IMR-90 (cell line): ENCODE results near the gene NUTM1. TPM values are rescaled to one million over a fixed set of nuclear protein-coding genes. Genes with fewer than 3 reads are reported as not detected.
A peak's percentile ranks its signal among the peaks of the same experiment; 100 is the strongest.

Experiments used
- ATAC-seq: fragments of 200-7000 bp; cut with Tn5 transposase; 2 replicates; pipeline ENCODE4 v1.9.1; 2020; ENCODE audit warnings: low read depth, mild to moderate bottlenecking, moderate library complexity
- BruUV-seq: library from RNA; stranded (reverse); fragments of 400-500 nt; replicated peaks from 2 replicates; lab custom pipeline; 2021; lab: Mats Ljungman, UMichigan
- CTCF ChIA-PET: fragments of 300-600 bp; formaldehyde crosslinking; extraction: SDS; loops from one replicate; lab custom pipeline; 2021; ENCODE audit warnings: antibody characterized with exemption; lab: Yijun Ruan, JAX
- POLR2A ChIA-PET: fragments of 300-600 bp; sonication (Branson Sonifier 250); formaldehyde crosslinking; loops from one replicate; lab custom pipeline; 2022; ENCODE audit warnings: antibody characterized with exemption; ENCODE audit not compliant: unreplicated experiment; lab: Charles Lee
- DNase-seq: peaks from one replicate; pipeline ENCODE4 v3.0.0; 2013
- H2AFZ ChIP-seq: replicated peaks from 2 replicates; pipeline ENCODE3; 2013; ENCODE audit warnings: low read length, mild to moderate bottlenecking; ENCODE audit not compliant: poor library complexity
- H2AK5ac ChIP-seq: 2 replicates; pipeline ENCODE4 v1.6.1; 2013; ENCODE audit warnings: low read depth, low read length, inconsistent platforms
- H2AK9ac ChIP-seq: replicated peaks from 2 replicates; pipeline ENCODE3; 2013; ENCODE audit warnings: mild to moderate bottlenecking, low read depth, low read length, moderate library complexity; ENCODE audit not compliant: poor library complexity
- H2BK120ac ChIP-seq: 2 replicates; pipeline ENCODE4 v1.6.1; 2013; ENCODE audit warnings: low read depth, low read length, inconsistent platforms
- H2BK15ac ChIP-seq: 3 replicates; pipeline ENCODE4 v1.6.1; 2013; ENCODE audit warnings: low read depth, low read length, inconsistent platforms
- H2BK20ac ChIP-seq: 2 replicates; pipeline ENCODE4 v1.6.1; 2013; ENCODE audit warnings: low read depth, mild to moderate bottlenecking, inconsistent platforms, low read length, moderate library complexity
- H2BK5ac ChIP-seq: 2 replicates; pipeline ENCODE4 v1.6.1; 2013; ENCODE audit warnings: mild to moderate bottlenecking, low read depth, low read length, inconsistent platforms; ENCODE audit not compliant: poor library complexity, severe bottlenecking
- H3K14ac ChIP-seq: replicated peaks from 2 replicates; pipeline ENCODE4 v1.6.1; 2013; ENCODE audit warnings: low read depth, low read length, inconsistent platforms
- H3K18ac ChIP-seq: 2 replicates; pipeline ENCODE4 v1.6.1; 2013; ENCODE audit warnings: low read depth, low read length, control low read depth
- H3K23ac ChIP-seq: 2 replicates; pipeline ENCODE4 v1.6.1; 2013; ENCODE audit warnings: low read depth, low read length, inconsistent platforms
- H3K27ac ChIP-seq: 2 replicates; pipeline ENCODE4 v1.5.1; 2013; ENCODE audit warnings: mild to moderate bottlenecking, control low read depth, low read length; ENCODE audit not compliant: insufficient read depth
- H3K27me3 ChIP-seq: 2 replicates; pipeline ENCODE4 v1.6.1; 2013; ENCODE audit warnings: low read length; ENCODE audit not compliant: control insufficient read depth, insufficient read depth
- H3K36me3 ChIP-seq: 2 replicates; pipeline ENCODE4 v1.6.1; 2013; ENCODE audit warnings: low read length, mixed read lengths; ENCODE audit not compliant: control insufficient read depth, insufficient read depth
- H3K4ac ChIP-seq: 2 replicates; pipeline ENCODE4 v1.6.1; 2013; ENCODE audit warnings: low read depth, low read length, inconsistent platforms
- H3K4me1 ChIP-seq: 2 replicates; pipeline ENCODE4 v1.6.1; 2013; ENCODE audit warnings: low read length, mixed read lengths; ENCODE audit not compliant: control insufficient read depth, insufficient read depth
- H3K4me2 ChIP-seq: 2 replicates; pipeline ENCODE4 v1.6.1; 2013; ENCODE audit warnings: low read depth, mild to moderate bottlenecking, control low read depth, low read length, moderate library complexity
- H3K4me3 ChIP-seq: 2 replicates; pipeline ENCODE4 v1.5.1; 2013; ENCODE audit warnings: low read depth, mild to moderate bottlenecking, control low read depth, low read length, moderate library complexity; ENCODE audit not compliant: insufficient read depth
- H3K56ac ChIP-seq: 2 replicates; pipeline ENCODE4 v1.6.1; 2013; ENCODE audit warnings: low read length, inconsistent platforms; ENCODE audit not compliant: insufficient read depth; ENCODE audit errors: extremely low read depth
- H3K79me1 ChIP-seq, 2 experiments: 2 replicates each; pipeline ENCODE4 v1.6.1; 2013; ENCODE audit warnings: low read length in 2 of 2, inconsistent platforms in 1 of 2, low read depth in 1 of 2
- H3K9ac ChIP-seq: 2 replicates; pipeline ENCODE4 v1.6.1; 2013; ENCODE audit warnings: low read depth, low read length, control low read depth
- H3K9me1 ChIP-seq: 2 replicates; pipeline ENCODE4 v1.6.1; 2013; ENCODE audit warnings: low read length, inconsistent platforms; ENCODE audit not compliant: insufficient read depth
- H3K9me3 ChIP-seq: 2 replicates; pipeline ENCODE4 v1.6.1; 2013; ENCODE audit warnings: low read length; ENCODE audit not compliant: control insufficient read depth, insufficient read depth
- H4K20me1 ChIP-seq: 2 replicates; pipeline ENCODE4 v1.6.1; 2013; ENCODE audit warnings: low read length, inconsistent platforms; ENCODE audit not compliant: insufficient read depth
- H4K5ac ChIP-seq: 2 replicates; pipeline ENCODE4 v1.6.1; 2013; ENCODE audit warnings: mild to moderate bottlenecking, low read depth, low read length, control low read depth
- H4K8ac ChIP-seq, 2 experiments: 2 replicates each; pipeline ENCODE4 v1.6.1; 2013; ENCODE audit warnings: low read depth in 2 of 2, low read length in 2 of 2, control low read depth in 1 of 2, inconsistent platforms in 1 of 2
- H4K91ac ChIP-seq: 2 replicates; pipeline ENCODE4 v1.6.1; 2013; ENCODE audit warnings: low read depth, low read length, inconsistent platforms; ENCODE audit not compliant: insufficient read depth
- BHLHE40 ChIP-seq: fragments of 150-350 bp; IDR thresholded peaks from 2 replicates; pipeline ENCODE4 v1.6.1; 2016; ENCODE audit warnings: mild to moderate bottlenecking, low read depth, low read length
- CEBPB ChIP-seq: IDR thresholded peaks from 2 replicates; pipeline ENCODE4 v1.6.1; 2012; ENCODE audit warnings: low read depth, low read length, improper control_type of control experiment
- CHD1 ChIP-seq: IDR thresholded peaks from 2 replicates; pipeline ENCODE4 v1.6.1; 2012; ENCODE audit warnings: low read depth, low read length, improper control_type of control experiment
- FOS ChIP-seq: fragments of 150-350 bp; IDR thresholded peaks from 2 replicates; pipeline ENCODE4 v1.6.1; 2016; ENCODE audit warnings: low read depth, low read length
- MAZ ChIP-seq: IDR thresholded peaks from 2 replicates; pipeline ENCODE4 v1.6.1; 2012; ENCODE audit warnings: low read depth, mild to moderate bottlenecking, low read length, improper control_type of control experiment, moderate library complexity, borderline replicate concordance
- NFE2L2 ChIP-seq: fragments of 150-350 bp; IDR thresholded peaks from 2 replicates; pipeline ENCODE4 v1.6.1; 2016; ENCODE audit warnings: low read depth, mild to moderate bottlenecking, low read length
- POLR2A ChIP-seq: IDR thresholded peaks from 2 replicates; pipeline ENCODE4 v1.6.1; 2012; ENCODE audit warnings: mild to moderate bottlenecking, low read depth, low read length
- RAD21 ChIP-seq: IDR thresholded peaks from 2 replicates; pipeline ENCODE4 v1.6.1; 2012; ENCODE audit warnings: low read length, improper control_type of control experiment
- RFX5 ChIP-seq: IDR thresholded peaks from 2 replicates; pipeline ENCODE4 v1.8.0; 2012; ENCODE audit warnings: low read depth, mild to moderate bottlenecking, low read length, moderate library complexity
- SMC3 ChIP-seq: fragments of 150-350 bp; IDR thresholded peaks from 2 replicates; pipeline ENCODE4 v1.6.1; 2016; ENCODE audit warnings: low read depth, mild to moderate bottlenecking, antibody characterized with exemption, low read length, moderate library complexity
- whole genome bisulfite sequencing, 2 experiments: methylation state at CpG; one replicate each; pipeline versions ENCODE4 v1.1.5 to v1.1.7; 2013; ENCODE audit warnings: missing lambda C conversion rate in 2 of 2; ENCODE audit not compliant: insufficient read length in 1 of 2; ENCODE audit errors: extremely low coverage in 2 of 2; 5-methylcytosine and 5-hydroxymethylcytosine counted together
- dilution Hi-C: fragments of 300-500 bp; cut with HindIII; formaldehyde crosslinking; loops from one replicate; pipeline ENCODE4 v1.14.3; 2018; ENCODE audit warnings: low sequenced_read_pairs; ENCODE audit not compliant: unreplicated experiment
- in situ Hi-C: fragments of 300-500 bp; cut with MboI; formaldehyde crosslinking; loops from 3 replicates; pipeline ENCODE4 v1.14.3; 2019; ENCODE audit warnings: low sequenced_read_pairs, inconsistent platforms, mixed read lengths
- intact Hi-C: fragments of 100-400 bp; cut with micrococcal nuclease; formaldehyde crosslinking; loops from 2 replicates; pipeline ENCODE4 v1.10.0; 2022
- polyA plus RNA-seq, 3 experiments: library from polyadenylated mRNA; depleted of rRNA; stranded (reverse); fragments of >200 nt; gene quantifications; 2 replicates each; pipeline ENCODE4 v1.2.3, GENCODE V29; 2012; ENCODE audit warnings: low replicate concordance in 1 of 3
- total RNA-seq: library from RNA; depleted of rRNA; stranded (reverse); fragments of >200 nt; gene quantifications from 2 replicates; pipeline ENCODE4 v1.2.3, GENCODE V29; 2012
- TF ChIP-seq, protein P1 (sequence below): fragments of 150-350 bp; IDR thresholded peaks from 2 replicates; pipeline ENCODE4 v1.6.1; 2017; ENCODE audit warnings: mild to moderate bottlenecking, antibody characterized with exemption, low read length, low read depth
- TF ChIP-seq, protein P2 (sequence below): fragments of 150-350 bp; IDR thresholded peaks from 2 replicates; pipeline ENCODE4 v1.6.1; 2016; ENCODE audit warnings: low read depth, mild to moderate bottlenecking, low read length, moderate library complexity, borderline replicate concordance
- TF ChIP-seq, protein P3 (sequence below): conservative IDR thresholded peaks from 2 replicates; pipeline ENCODE4 v1.5.1; 2012; ENCODE audit warnings: mild to moderate bottlenecking, low read depth, low read length, improper control_type of control experiment

The NUTM1 gene
- total and polyA plus RNA-seq, 2 of the 4 experiments (the other 2 are of a cell fraction) = not detected

DNA sequence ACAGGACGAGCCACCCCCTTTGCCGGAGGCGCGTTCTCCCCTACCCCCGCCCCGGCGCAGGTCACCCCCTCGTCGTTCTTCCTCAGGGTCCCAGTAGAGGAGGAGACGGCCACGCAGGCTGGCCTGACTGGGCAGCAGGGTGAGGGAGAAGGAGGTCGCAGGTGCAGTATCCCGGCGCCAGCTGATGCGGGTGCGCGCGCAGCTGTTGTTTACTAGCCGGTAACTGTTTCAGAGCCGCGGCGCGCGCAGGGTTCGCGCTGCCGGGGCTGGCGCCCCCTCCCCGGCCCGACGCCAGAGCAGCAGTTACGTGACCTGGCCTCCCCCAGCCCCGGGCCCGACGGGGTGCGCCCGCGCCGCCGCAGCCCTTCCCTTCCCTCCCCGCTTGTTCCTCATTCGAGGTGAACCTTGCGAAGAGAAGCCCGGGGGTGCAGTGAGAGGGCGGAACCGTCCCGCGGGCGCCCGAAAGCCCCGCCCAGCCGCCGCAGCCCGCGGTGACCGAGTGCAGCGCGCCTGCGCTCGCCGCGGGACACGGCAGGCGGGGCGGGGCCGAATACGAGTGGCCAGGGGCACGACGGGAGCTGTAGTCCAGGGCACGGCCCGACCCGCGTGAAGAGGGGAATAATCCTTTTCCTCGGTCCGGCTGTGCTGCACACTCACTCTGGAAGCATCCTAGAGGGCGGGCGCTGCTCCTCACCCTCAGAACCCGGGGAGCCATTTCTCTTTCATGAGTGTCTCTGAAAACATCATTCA lies 5.4 kb upstream of the NUTM1 start, which contains the start of gene SLC12A6:
Gene SLC12A6 (minus strand): TSS at position 225 of the 750 bp plus-strand sequence. CDS start 1,101 bp downstream, outside the sequence.
- in situ Hi-C loops (no loop called here), intact Hi-C loops (no loop called here)
- BruUV-seq = no TSS peak
- TF ChIP-seq SMC3 (no peak), FOS (peak; percentile 21; the same call in 1 of the 2 replicates), CEBPB (no peak), MAZ (peak; percentile 84), RAD21 (0 out of 2 replicates have a peak, but pooled peaks have one; percentile 13), NFE2L2 (no peak), POLR2A (no peak; the same call in 1 of the 2 replicates), BHLHE40 (no peak), CHD1 (no peak), RFX5 (no peak)
- TF ChIP-seq, protein P1, sequence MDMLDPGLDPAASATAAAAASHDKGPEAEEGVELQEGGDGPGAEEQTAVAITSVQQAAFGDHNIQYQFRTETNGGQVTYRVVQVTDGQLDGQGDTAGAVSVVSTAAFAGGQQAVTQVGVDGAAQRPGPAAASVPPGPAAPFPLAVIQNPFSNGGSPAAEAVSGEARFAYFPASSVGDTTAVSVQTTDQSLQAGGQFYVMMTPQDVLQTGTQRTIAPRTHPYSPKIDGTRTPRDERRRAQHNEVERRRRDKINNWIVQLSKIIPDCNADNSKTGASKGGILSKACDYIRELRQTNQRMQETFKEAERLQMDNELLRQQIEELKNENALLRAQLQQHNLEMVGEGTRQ = no peak
- TF ChIP-seq, protein P2, sequence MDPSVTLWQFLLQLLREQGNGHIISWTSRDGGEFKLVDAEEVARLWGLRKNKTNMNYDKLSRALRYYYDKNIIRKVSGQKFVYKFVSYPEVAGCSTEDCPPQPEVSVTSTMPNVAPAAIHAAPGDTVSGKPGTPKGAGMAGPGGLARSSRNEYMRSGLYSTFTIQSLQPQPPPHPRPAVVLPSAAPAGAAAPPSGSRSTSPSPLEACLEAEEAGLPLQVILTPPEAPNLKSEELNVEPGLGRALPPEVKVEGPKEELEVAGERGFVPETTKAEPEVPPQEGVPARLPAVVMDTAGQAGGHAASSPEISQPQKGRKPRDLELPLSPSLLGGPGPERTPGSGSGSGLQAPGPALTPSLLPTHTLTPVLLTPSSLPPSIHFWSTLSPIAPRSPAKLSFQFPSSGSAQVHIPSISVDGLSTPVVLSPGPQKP = no peak
- TF ChIP-seq, protein P3, sequence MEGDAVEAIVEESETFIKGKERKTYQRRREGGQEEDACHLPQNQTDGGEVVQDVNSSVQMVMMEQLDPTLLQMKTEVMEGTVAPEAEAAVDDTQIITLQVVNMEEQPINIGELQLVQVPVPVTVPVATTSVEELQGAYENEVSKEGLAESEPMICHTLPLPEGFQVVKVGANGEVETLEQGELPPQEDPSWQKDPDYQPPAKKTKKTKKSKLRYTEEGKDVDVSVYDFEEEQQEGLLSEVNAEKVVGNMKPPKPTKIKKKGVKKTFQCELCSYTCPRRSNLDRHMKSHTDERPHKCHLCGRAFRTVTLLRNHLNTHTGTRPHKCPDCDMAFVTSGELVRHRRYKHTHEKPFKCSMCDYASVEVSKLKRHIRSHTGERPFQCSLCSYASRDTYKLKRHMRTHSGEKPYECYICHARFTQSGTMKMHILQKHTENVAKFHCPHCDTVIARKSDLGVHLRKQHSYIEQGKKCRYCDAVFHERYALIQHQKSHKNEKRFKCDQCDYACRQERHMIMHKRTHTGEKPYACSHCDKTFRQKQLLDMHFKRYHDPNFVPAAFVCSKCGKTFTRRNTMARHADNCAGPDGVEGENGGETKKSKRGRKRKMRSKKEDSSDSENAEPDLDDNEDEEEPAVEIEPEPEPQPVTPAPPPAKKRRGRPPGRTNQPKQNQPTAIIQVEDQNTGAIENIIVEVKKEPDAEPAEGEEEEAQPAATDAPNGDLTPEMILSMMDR = no peak

More for the DNA sequence above, 5.4 kb upstream of the NUTM1 start, which contains the start of gene SLC12A6:
- no peak within 1 kb of the TSS for H2BK120ac ChIP-seq
- H4K8ac ChIP-seq = peak within 1 kb of the TSS; percentile 76 to 83
- ATAC-seq (peak; percentile 98), DNase-seq (peak; percentile 93)
- H3K4me1 ChIP-seq = peaks cover 10% of the 10 kb centered on the region
- peak within 1 kb of the TSS; percentile 85 for H3K23ac ChIP-seq
- H2BK15ac ChIP-seq = no peak within 1 kb of the TSS
- H3K36me3 ChIP-seq = peaks cover 7% of the 10 kb centered on the region
- peaks cover 6 to 34% of the 10 kb centered on the region in 2 experiments; a peak in 3 of 4 replicates for H3K79me1 ChIP-seq
- WGBS, 2 experiments = 0% methylated on average over 17 of the region's 78 CpGs; no CpG with 5 or more reads in 1 of the 2 experiments
- peak within 1 kb of the TSS; percentile 33; the same call in 1 of the 2 replicates for H4K91ac ChIP-seq
- H3K18ac ChIP-seq = peak within 1 kb of the TSS; percentile 3; the same call in 1 of the 2 replicates
- H2AK5ac ChIP-seq = peak within 1 kb of the TSS; percentile 28; the same call in 1 of the 2 replicates
- ChIA-PET POLR2A (interaction anchor here (0.6 kb wide), 2 partner anchors 9 to 1145 kb away, joined by 3 read pairs; no protein-coding TSS in a partner anchor), CTCF (interaction anchor here (0.6 to 1.9 kb wide), 3 partner anchors 28 to 279 kb away, joined by 3 to 4 read pairs (median 3); no protein-coding TSS in a partner anchor)
- H4K20me1 ChIP-seq = peaks cover 3% of the 10 kb centered on the region; the same call in 1 of the 2 replicates
- H4K5ac ChIP-seq = peak within 1 kb of the TSS; percentile 25; the same call in 1 of the 2 replicates
- H3K27ac ChIP-seq = peak within 1 kb of the TSS; percentile 77
- H3K9me3 ChIP-seq = no peaks in the 10 kb centered on the region
- H3K14ac ChIP-seq = peak within 1 kb of the TSS; percentile 70
- peak within 1 kb of the TSS; percentile 71 for H3K4ac ChIP-seq
- H3K4me2 ChIP-seq = peak within 1 kb of the TSS; percentile 98
- H3K9ac ChIP-seq = peak within 1 kb of the TSS; percentile 65
- H3K9me1 ChIP-seq = no peaks in the 10 kb centered on the region
- no peaks in the 10 kb centered on the region for H3K27me3 ChIP-seq
- H2AK9ac ChIP-seq = peak within 1 kb of the TSS; percentile 80
- peak within 1 kb of the TSS; percentile 93 for H3K4me3 ChIP-seq
- H2BK5ac ChIP-seq = peak within 1 kb of the TSS; percentile 71
- H2AFZ ChIP-seq = peak within 1 kb of the TSS; percentile 97
- no peak within 1 kb of the TSS for H2BK20ac ChIP-seq
- dilution Hi-C loops = no loop called here
- no peak within 1 kb of the TSS; the same call in 1 of the 2 replicates for H3K56ac ChIP-seq
